AG08395 (cell line): Measurements from ENCODE around the gene NPIPB5.
"Not testable (repeated sequence)": the region's sequence is repeated elsewhere in the genome, so short reads cannot be mapped to it uniquely, and the experiment has no call there.

ENCODE experiments used
- DNase-seq: peaks from one replicate; pipeline ENCODE4 v3.0.0; 2012; ENCODE audit warnings: mixed read lengths, low spot score

NPIPB5 gene

DNA sequence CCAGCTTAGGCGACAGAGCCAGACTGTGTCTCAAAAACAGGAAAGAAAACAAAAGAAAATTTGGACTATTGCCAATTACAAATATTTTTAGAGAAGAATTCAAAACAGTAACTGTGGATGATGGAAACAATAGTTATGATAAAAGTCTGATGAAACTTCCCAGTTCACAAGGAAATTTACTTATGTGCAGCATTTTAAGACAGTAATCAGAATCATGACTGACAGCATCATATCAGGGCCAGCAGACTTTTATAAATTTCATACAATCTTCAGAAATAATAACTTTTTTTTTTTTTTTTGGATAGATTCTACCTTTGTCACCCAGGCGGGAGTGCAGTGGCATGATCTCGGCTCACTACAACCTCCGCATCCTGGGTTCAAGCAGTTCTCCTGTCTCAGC, at the start of gene NPIPB5:
Gene NPIPB5 (plus strand): TSS at position 301 of the 400 bp plus-strand sequence. CDS start 2,911 bp downstream, outside the sequence.
- not testable (repeated sequence) for DNase-seq

DNA sequence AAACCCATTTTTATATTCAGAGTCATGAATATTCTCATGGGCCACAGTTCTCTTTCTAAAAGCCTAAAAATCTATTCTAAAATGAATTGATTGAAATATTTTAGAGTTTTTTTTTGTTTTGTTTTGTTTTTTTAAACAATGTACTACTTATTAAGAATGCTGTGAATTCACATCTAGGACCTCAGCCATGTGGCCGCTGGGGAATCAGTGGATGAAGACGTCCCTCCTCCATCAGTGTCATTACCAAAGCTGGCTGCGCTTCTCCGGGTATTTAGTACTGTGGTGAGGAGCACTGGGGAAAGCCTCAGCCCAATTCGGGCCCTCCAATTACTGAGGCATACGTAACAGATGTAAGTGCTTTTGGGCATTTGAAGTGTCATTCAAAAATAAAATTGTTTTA, 41.8 kb upstream of the NPIPB5 start:
- DNase-seq, result not testable (repeated sequence)

DNA sequence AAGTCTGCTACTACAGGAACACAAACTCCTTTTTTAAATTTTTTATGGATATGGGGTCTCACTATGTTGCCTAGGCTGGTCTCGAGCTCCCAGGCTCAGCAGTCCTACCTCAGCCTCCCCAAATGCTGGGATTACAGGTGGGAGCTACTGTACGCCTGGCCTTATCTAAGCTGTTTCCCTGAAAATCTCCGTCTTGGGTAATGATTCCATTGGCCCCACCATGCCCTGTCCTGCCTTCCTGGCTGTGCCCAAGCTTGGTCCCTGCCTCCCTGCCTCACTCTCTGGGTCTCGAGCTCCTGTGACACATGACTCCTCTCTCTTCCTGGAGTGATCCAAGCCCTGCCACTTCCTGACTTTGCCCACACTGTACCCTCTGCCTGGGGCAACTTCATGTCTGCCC, 27.3 kb downstream of the NPIPB5 start:
- DNase-seq, result not testable (repeated sequence)

DNA sequence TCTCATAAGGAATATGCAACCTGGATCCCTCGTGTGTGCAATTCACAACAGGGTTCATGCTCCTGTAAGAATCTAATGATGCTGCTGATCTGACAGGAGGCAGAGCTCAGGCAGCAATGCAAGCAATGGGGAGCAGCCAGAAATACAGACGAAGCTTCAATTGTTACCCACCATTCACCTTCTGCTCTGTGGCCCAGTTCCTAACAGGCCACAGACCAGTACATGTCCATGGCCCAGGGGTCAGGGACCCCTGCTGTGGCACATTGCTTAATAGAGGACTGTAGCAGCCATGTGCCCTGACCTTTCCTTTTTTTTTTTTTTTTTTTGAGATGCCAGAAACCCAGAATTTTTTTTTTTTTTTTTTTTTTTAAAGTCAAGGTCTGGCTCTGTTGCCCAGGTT, 34.1 kb downstream of the NPIPB5 start:
- not testable (repeated sequence) for DNase-seq

DNA sequence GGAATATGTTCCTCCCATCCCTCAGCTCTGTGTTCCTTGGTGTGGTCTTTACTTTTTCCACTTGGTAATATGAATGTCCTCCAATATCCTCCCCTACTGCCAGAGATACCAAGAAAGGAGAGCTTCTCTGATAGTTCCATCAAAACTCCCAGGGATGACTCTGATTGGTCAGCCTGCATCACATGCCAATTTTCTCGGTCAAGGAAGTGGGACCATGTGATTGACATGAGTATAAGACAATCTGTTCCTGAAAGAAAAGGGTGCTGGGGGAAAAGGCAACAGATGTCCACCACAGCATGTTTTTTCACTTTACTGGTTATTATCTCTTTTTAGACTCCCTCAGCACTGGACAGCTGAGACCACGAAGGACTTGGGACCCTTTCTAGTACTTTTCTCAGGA, 35.9 kb downstream of the NPIPB5 start:
- DNase-seq, result not testable (repeated sequence)

DNA sequence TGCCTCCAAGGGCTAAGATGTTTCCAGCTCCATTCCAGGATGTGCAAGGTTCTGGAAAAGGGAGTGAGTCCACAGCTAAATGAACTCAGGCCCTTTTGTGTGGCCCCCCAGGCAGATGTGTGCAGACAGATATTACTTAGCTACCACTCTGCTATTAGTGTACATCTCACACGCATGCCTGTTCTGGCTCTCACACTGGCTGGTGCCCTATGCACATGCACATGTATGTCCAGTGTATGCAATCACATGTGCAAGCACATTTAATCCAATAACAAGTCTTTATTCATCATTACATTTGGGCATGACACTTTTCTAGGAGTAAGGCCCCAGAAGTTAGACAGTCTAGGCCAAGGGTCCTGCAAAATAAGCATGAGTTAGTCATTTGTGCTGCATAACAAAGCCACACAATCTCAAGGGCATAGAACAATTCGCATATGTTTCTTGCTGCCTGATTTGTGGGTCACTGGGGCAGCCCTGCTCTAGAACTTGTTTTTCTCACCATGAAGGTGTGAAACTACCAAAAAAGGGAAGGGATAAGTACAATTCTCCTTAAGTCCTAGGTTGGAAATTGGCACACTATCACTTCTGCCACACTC, 36.6 kb downstream of the NPIPB5 start:
- DNase-seq, result not testable (repeated sequence)

DNA sequence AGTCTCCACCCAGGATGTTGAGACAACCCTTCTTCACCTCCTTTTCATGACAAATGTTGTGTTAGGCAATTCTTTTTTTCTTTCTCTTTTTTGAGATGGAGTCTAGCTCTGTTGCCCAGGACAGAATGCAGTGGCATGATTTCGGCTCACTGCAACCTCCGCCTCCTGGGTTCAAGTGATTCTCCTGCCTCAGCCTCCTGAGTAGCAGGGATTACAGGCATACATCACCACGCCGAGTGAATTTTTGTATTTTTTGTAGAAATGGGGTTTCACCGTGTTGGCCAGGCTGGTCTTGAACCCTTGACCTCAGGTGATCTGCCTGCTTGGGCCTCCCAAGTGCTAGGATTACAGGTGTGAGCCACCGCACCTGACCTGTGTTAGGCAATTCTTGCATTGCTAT, 39.2 kb downstream of the NPIPB5 start:
- not testable (repeated sequence) for DNase-seq

DNA sequence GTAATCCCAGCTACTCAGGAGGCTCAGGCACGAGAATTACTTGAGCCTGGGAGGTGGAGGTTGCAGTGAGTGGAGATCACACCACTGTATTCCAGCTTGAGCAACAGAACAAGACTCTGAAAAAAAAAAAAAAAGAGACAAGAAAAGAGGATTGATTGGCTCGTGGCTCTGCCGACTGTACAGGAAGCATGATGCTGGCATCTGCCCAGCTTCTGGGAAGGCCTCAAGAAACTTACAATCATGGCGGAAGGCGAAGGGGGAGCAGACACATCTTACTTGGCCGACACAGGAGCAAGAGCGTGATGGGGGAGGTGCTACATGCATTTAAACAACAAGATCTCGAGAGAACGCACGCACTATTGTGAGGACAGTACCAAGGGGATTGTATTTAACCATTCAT, 40.5 kb downstream of the NPIPB5 start:
- not testable (repeated sequence) for DNase-seq

DNA sequence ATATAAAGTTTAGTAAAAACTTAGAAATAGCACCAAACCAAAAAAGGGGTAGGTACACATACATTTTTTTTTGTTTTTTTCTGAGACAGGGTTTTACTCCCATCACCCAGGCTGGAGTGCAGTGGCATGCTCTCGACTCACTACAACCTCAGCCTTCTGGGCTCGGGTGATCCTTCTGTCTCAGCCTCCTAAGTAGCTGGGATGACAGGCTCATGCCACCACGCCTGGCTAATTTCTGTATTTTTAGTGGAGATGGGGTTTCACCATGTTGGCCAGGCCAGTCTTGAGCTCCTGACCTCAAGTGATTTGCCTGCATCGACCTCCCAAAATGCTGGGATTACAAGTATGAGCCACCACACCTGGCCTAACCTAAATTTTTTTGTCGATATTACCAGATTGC, 41.0 kb downstream of the NPIPB5 start:
- DNase-seq, result not testable (repeated sequence)

DNA sequence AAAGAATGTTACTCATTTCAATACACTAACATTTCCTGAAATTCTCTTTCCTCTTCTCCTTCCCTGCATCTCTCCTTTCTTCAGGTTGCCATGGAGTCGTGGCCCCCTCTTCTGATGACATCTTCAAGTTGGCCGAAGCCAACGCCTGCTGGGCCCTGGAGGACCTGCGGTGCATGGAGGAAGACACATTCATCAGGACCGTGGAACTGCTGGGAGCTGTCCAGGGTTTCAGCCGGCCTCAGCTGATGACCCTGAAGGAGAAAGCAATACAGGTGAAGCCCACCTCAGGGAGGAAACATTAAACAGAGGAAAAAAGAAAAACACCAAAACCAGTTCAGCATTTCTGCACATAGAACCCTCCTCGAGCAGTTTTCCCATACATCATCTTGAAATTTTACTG, 46.1 kb downstream of the NPIPB5 start:
- not testable (repeated sequence) for DNase-seq
